Left colon (tissue), 2 donors: ENCODE data around the gene AVEN. TPM values are rescaled to one million over a fixed set of nuclear protein-coding genes. Genes with fewer than 3 reads are reported as not detected.
"Not testable (repeated sequence)": the region's sequence is repeated elsewhere in the genome, so short reads cannot be mapped to it uniquely, and the experiment has no call there.

ENCODE experiments used
- ATAC-seq: fragments of 200-7000 bp; cut with Tn5 transposase; one replicate; pipeline ENCODE4 v1.9.1; 2020; ENCODE audit warnings: mild to moderate bottlenecking, moderate library complexity
- DNase-seq, 2 donors: peaks; one replicate each; pipeline ENCODE4 v3.0.0-alpha.2; 2020
- intact Hi-C, 2 donors: fragments of 100-400 bp; cut with DNase I in 1 of 2; cut with micrococcal nuclease in 1 of 2; formaldehyde crosslinking; loops; one replicate each; pipeline versions ENCODE4 v1.11.2 to v1.14.0; 2022; cut with DNase I, micrococcal nuclease
- long read RNA-seq: library from polyadenylated mRNA; unstranded; transcript quantifications from one replicate; pipeline ENCODE4 v2.0.0, GENCODE V29; 2021
- total RNA-seq, 2 donors: library from RNA; stranded (reverse); fragmentation: NEBNext Ultra II Directional; extraction: Animal tissue kit (Norgen Biotek cat#: 25700); gene quantifications; one replicate each; pipeline ENCODE4 v1.2.1, GENCODE V29; 2021
- donor health status: DM: no; HTN: no; CAD: no.
- donor health status: DM: yes; HTN: yes; CAD: no.

AVEN gene
- total RNA-seq, result 10 to 100 TPM; 10.3 to 11.4 TPM
- long read RNA-seq, transcript AVEN-201 (6 exons, 1,605 nt), result major isoform, 17 of 19 reads
- long read RNA-seq, partial matches to known transcripts, result 1 of 19 reads
- long read RNA-seq, other reads (novel, unspliced or antisense), result 1 of 19 reads

DNA sequence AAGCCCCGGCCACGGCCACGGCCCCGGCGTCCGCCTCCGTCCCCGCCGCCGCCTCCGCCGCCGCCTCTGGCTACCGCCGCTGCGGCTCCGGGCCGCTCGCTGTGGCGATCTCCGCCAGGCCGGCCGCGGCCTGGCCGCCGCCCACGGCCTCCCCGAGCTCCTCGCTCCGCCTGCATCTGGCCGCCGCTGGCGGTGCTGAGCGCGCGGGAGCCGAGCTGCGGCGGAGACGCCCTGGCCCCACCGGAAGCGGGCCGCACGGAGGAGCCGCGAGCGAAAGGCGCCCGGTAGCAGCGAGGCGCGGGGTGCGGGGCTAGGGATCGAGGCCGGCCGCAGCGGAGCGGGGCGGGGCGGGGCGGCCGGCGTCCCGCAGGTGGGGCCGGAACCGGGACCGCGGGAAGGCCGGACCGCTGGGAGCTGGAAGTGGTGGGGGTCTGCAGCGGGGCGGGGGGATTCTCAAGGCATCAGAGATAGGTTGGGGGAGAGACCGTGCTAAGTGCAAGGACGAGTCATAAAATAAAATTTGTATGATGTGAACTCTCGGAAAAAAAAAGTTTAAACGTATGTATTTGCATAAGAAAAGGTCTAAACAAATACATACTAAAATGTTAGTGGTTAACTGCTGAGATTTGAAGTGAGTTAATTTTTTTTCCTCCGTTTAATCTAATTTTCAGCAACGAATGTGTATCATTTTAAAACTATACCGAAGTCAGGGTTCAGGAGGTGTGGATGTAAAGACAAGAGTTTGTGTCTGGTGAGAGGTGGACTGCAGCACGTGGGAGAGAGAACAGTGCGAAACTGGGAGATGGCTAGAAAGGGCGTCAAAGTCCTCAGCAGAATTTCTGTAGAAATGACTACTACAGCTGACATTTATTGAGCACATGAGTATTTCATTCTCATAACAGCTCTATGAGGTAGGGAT is at the start of gene AVEN:
Gene AVEN, minus strand, starts transcription at position 334 of the 919 bp plus-strand sequence. Its CDS starts 158 bp downstream, at position 176.
- ATAC-seq (peak; percentile 80), DNase-seq (peak; percentile 37 to 73)
- intact Hi-C loops, result no loop called here

DNA sequence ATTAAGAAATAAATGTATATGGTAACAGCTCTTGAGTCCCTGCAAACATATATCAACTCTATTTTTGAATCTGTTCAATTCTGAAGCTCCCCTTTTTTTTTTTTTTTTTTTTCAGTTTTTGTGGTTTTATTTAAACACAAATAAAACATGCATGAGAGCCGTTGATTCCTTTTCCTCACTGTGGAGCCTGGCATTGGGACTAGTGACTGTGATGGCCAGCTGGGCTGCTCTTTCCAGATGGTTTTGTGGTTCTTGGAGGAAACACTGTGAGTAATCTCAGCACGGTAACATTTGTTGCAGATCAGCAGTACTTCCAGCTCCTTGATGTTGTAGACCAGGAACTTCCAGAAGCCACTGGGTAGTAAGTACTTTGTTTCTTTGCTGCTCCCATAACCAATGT is 46.7 kb upstream of the AVEN start:
- no peak for ATAC-seq
- intact Hi-C loops, result no loop called here
- DNase-seq, result no peak

GRCh38 chr15:34084086-34084485 is 45.1 kb upstream of the AVEN start:
- peak; percentile 69 for ATAC-seq
- intact Hi-C loops, result no loop called here

GRCh38 chr15:34079904-34080303 is 40.9 kb upstream of the AVEN start:
- peak; percentile 94 for ATAC-seq
- no peak for DNase-seq
- intact Hi-C loops, result no loop called here

More at GRCh38 chr15:34084086-34084485, 45.1 kb upstream of the AVEN start:
- peak; percentile 24 to 63 for DNase-seq

GRCh38 chr15:34078900-34079299 is 39.9 kb upstream of the AVEN start:
- intact Hi-C loops, result no loop called here
- DNase-seq, result no peak
- peak; percentile 81 for ATAC-seq

GRCh38 chr15:34076785-34077184 is 37.8 kb upstream of the AVEN start:
- intact Hi-C loops, result no loop called here
- ATAC-seq (no peak), DNase-seq (no peak)

GRCh38 chr15:34070003-34070402 is 31.0 kb upstream of the AVEN start:
- intact Hi-C loops, result no loop called here
- ATAC-seq (no peak), DNase-seq (no peak)

GRCh38 chr15:34065941-34066340 is 26.9 kb upstream of the AVEN start:
- intact Hi-C loops, result loop anchor here in 1 of 2 donors (10.0 kb wide), 1 partner anchor 149 kb away; the partner anchor contains the start of gene KATNBL1

DNA sequence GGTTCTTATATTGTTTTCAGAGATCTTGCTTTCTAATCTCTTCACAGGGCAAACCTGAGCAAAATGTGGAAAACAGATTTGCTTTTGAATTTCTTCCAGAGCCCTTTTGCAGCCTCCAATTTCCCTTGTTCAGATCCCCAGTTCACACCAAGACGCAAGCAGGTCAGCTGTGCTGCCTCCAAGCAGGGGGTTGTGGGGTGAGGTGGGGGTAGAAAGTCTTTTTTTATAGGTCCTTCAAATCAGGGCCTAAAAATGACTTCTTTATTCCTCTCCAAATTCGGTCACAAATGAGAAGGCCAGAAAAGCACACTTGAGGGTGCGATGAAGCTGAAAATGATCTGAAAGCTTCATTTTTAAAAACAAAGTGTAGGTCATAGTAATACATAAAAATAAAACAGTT is 26.3 kb upstream of the AVEN start:
- intact Hi-C loops, result loop anchor here in 1 of 2 donors (10.0 kb wide), 1 partner anchor 150 kb away; the partner anchor contains the start of gene KATNBL1
- DNase-seq, result no peak
- no peak for ATAC-seq

More at GRCh38 chr15:34065941-34066340, 26.9 kb upstream of the AVEN start:
- ATAC-seq (no peak), DNase-seq (no peak)

DNA sequence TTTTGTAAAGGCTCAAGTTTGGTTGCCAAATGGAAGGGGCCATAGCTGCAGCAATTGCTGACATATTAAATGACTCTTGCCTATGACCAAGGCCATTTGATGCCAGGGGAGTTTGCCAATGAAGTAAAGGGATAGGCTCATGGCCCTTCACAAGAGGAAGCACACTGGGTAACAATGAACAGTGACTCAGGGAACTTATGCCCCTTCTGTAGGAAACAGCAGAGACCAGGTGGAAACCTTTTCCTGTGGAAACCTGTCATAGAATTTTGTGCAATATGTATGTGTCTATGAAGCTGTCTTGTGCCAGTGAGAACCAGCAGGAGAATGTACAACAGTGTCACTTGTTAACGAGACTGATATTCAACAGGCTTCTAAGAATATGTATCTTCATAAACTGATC is 25.4 kb upstream of the AVEN start:
- DNase-seq (no peak), ATAC-seq (no peak)
- intact Hi-C loops, result loop anchor here (5.0 to 10.0 kb wide), 2 partner anchors 148 to 150 kb away; partner anchors contain the start of gene KATNBL1 (in 2 of the 2)

DNA sequence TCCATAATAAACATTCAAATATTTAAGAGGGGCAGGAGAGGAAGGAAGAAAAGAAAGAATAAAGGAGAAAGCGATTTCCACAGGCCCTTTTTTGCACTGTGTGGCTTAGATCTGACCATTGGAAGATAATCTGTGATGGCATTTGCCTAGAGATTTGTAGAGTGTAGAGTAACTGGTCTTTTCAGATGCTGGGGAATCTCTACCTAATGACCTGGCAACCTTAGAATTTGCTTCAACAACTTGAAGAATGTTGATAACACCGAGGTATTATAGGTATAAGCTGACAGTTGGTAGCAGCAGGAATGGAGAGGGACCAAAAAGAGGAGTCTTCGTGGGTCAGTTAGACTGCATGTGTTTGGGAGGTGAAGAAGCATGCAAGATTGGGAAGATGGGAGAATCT is 20.9 kb upstream of the AVEN start:
- DNase-seq, result no peak
- ATAC-seq, result no peak
- intact Hi-C loops, result loop anchor here (5.0 to 10.0 kb wide), 2 partner anchors 152 to 155 kb away; partner anchors contain the start of gene KATNBL1 (in 2 of the 2)

DNA sequence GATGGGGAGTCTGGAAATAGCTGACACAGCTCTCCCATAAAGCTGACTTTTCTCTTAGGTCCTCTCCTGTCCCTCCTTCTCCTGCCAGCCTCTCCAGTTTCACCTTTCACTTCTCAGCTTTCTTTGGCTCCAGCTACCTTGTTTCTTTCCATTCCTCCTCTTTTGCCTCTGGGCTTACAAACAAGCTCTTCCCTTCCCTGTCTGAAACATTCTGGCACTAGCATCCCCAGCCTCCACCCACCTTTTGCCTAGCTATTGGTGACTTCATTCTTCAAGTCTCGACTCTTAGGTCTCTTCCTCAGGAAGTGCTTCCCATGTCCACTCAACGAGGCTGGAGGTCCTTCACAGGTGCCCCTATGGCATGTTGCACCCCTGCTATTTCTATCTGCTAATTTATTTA is 20.5 kb upstream of the AVEN start:
- intact Hi-C loops, result no loop called here
- DNase-seq (no peak), ATAC-seq (no peak)

- ATAC-seq (no peak), DNase-seq (no peak)
- intact Hi-C loops, result no loop called here
Measured at GRCh38 chr15:34056911-34057310, 17.9 kb upstream of the AVEN start.

GRCh38 chr15:34055868-34056595 is 17.0 kb upstream of the AVEN start:
- ATAC-seq (no peak), DNase-seq (no peak)
- intact Hi-C loops, result no loop called here

DNA sequence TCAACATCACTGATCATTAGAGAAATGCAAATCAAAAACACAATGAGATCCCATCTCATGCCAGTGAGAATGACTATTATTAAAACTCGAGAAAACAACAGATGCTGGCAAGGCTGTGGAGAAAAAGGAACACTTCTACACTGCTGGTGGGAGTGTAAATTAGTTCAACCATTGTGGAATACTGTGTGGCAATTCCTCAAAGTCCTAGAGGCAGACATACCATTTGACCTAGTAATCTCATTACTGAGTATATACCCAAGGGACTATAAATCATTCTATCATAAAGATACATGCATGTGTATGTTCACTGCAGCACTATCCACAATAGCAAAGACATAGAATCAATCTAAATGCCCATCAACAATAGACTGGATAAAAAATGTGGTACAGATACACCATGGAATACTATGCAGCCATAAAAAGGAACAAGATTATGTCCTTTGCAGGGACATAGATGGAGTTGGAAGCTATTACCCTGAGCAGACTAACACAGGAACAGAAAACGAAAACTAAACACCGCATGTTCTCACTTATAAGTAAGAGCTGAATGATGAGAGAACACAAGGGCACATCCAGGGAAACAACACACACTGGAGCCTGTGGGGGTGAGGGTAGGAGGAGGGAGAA is 15.2 kb upstream of the AVEN start:
- intact Hi-C loops, result no loop called here
- DNase-seq, result no peak
- no peak for ATAC-seq

DNA sequence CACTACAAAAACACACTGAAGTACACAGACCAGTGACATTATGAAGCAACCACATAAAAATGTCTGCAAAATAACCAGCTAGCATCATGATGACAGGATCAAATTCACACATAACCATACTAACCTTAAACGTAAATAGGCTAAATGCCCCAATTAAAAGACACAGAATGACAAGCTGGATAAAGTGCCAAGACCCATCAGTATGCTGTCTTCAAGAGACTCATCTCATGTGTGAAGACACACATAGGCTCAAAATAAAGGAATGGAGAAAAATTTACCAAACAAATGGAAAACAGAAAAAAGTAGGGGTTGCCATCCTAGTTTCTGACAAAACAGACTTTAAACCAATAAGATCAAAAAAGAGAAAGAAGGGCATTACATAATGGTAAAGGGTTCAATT is 11.4 kb upstream of the AVEN start:
- DNase-seq, intact Hi-C loops, ATAC-seq: not testable (repeated sequence)

GRCh38 chr15:34049112-34049511 is 10.1 kb upstream of the AVEN start:
- intact Hi-C loops, result no loop called here

DNA sequence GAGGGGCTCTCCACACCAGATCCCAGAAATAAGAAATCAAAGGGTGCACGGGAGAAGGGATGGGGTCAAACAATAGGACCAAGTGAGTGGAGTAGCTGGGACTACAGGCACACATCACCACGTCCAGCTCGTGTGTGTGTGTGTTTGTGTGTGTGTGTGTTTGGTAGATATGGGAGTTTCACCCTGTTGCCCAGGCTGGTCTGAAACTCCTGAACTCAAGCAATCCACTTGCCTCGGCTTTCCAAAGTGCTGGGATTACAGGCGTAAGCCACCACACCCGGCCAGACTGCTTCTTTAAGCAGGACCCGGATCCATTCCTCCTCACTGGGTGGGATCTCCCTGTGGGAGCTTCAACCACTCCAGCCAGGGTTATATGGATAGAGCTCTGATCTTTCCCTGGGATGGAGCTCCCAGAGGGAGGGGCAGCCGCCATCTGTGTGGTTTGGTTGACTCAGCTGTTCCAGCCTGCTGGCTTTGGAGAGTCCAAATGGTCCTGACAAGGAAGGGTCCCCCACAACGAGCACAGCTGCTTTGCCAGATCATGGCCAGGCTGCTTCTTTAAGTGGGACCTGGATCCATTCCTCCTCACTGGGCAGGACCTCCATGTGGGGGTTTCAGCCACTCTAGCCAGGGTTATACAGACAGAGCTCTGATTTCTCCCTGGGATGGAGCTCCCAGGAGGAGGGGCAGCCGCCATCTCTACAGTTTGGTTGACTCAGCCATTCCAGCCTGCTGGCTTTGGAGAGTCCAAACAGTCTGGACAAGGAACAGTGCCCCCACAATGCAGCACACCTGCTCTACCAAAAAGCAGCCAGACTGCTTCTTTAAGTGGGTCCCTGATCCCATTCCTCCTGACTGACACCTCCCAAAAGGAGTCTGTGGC is 9.1 kb upstream of the AVEN start:
- intact Hi-C loops, result no loop called here
- ATAC-seq (no peak), DNase-seq (no peak)

More at GRCh38 chr15:34049112-34049511, 10.1 kb upstream of the AVEN start:
- DNase-seq (no peak), ATAC-seq (no peak)
